Endothelial cell of umbilical vein (primary cell): ENCODE measurements around the gene TFRC.

Experiments
- EZH2 ChIP-seq: IDR thresholded peaks from 2 replicates; pipeline ENCODE4 v1.6.1; 2012; ENCODE audit warnings: borderline replicate concordance, low read depth, mild to moderate bottlenecking, moderate library complexity, low read length, inconsistent platforms; ENCODE audit not compliant: severe bottlenecking
- MYC ChIP-seq: IDR thresholded peaks from one replicate; pipeline ENCODE4 v1.6.1; 2011; ENCODE audit warnings: mild to moderate bottlenecking, low read depth, low read length
- POLR2A ChIP-seq: IDR thresholded peaks from 2 replicates; pipeline ENCODE4 v1.6.1; 2012; ENCODE audit warnings: low read depth, mild to moderate bottlenecking, control low read depth, low read length
- TF ChIP-seq, protein P1 (sequence below), 2 donors: IDR thresholded peaks; 1 replicate in 1 of 2; 2 replicates in 1 of 2; pipeline ENCODE4 v1.5.1; 2011; ENCODE audit warnings: low read length in 2 of 2, mild to moderate bottlenecking in 2 of 2, moderate library complexity in 2 of 2, control low read depth in 1 of 2, inconsistent platforms in 1 of 2, low read depth in 1 of 2; ENCODE audit not compliant: insufficient read depth in 1 of 2; ENCODE audit errors: extremely low read depth in 1 of 2

DNA sequence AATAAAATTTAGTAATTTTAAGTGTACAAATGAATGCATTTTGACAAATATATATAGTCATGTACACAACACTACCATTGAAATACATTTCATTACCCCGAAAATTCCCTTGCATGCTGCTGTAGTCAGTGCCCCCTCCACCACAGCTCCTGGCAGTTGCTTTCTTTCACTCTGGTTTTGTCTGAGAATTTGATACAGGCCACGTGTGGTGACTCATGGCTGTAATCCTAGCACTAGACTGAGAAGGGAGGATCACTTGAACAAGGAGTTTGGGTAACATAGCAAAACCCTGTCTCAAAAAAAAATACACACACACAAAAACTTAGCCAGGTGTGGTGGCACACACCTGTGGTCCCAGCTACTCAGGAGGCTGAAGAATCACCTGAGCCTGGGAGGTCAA lies 65.4 kb downstream of the TFRC start:
- TF ChIP-seq, protein P1, sequence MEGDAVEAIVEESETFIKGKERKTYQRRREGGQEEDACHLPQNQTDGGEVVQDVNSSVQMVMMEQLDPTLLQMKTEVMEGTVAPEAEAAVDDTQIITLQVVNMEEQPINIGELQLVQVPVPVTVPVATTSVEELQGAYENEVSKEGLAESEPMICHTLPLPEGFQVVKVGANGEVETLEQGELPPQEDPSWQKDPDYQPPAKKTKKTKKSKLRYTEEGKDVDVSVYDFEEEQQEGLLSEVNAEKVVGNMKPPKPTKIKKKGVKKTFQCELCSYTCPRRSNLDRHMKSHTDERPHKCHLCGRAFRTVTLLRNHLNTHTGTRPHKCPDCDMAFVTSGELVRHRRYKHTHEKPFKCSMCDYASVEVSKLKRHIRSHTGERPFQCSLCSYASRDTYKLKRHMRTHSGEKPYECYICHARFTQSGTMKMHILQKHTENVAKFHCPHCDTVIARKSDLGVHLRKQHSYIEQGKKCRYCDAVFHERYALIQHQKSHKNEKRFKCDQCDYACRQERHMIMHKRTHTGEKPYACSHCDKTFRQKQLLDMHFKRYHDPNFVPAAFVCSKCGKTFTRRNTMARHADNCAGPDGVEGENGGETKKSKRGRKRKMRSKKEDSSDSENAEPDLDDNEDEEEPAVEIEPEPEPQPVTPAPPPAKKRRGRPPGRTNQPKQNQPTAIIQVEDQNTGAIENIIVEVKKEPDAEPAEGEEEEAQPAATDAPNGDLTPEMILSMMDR (IDR thresholded peaks at IDR 0.05; ENCODE audit: extremely low read depth in 1 of 2, insufficient read depth in 1 of 2, low read depth in 1 of 2, low read length in 2 of 2): no peak
- TF ChIP-seq POLR2A (no peak), MYC (no peak), EZH2 (no peak)
